GM12878 (cell line): Measurements from ENCODE around the gene ENDOD1. TPM values are rescaled to one million over a fixed set of nuclear protein-coding genes. Genes with fewer than 3 reads are reported as not detected.

Experiments
- ATAC-seq: fragments of 200-7000 bp; cut with Tn5 transposase; 3 replicates; pipeline ENCODE4 v1.9.1; 2020; ENCODE audit warnings: mild to moderate bottlenecking, moderate library complexity
- BruUV-seq: library from RNA; stranded (reverse); fragments of 400-500 nt; replicated peaks from 2 replicates; lab custom pipeline; 2021; lab: Mats Ljungman, UMichigan
- CTCF ChIA-PET: fragments of 300-600 bp; sonication (Branson Sonifier 250); formaldehyde crosslinking; extraction: SDS; loops from one replicate; lab custom pipeline; 2021; ENCODE audit warnings: inconsistent platforms; lab: Yijun Ruan, JAX
- POLR2A ChIA-PET: fragments of 350-600 bp; formaldehyde crosslinking; extraction: SDS; loops from one replicate; lab custom pipeline; 2021; ENCODE audit warnings: inconsistent platforms; lab: Charles Lee
- RAD21 ChIA-PET: fragments of 300-600 bp; sonication (Branson Sonifier 250); formaldehyde crosslinking; loops from one replicate; lab custom pipeline; 2023; ENCODE audit warnings: antibody characterized with exemption; ENCODE audit not compliant: unreplicated experiment; lab: Charles Lee
- SMC1A ChIA-PET: fragments of 300-600 bp; sonication (Branson Sonifier 250); formaldehyde crosslinking; loops from one replicate; lab custom pipeline; 2023; ENCODE audit not compliant: unreplicated experiment, uncharacterized antibody; lab: Charles Lee
- DNase-seq: peaks from one replicate; pipeline ENCODE4 v3.0.0-alpha.2; 2011; ENCODE audit warnings: low read depth, low spot score
- FAIRE-seq: peaks from 3 replicates; lab custom pipeline; 2011; peaks lifted over from hg19 to GRCh38; lab: Jason Lieb, UNC
- H2AFZ ChIP-seq: 2 replicates; pipeline ENCODE4 v1.6.0; 2011; ENCODE audit warnings: low read depth, low read length, control low read depth; ENCODE audit not compliant: control insufficient read depth
- H3K27ac ChIP-seq: 2 replicates; pipeline ENCODE4 v1.5.1; 2011; ENCODE audit warnings: control low read depth; ENCODE audit not compliant: control insufficient read depth, insufficient read depth
- H3K27me3 ChIP-seq, 2 experiments: replicated peaks in 1 of 2; 2 replicates each; pipeline versions ENCODE4 v1.6.0 to v1.6.1; 2011; ENCODE audit warnings: low read length in 1 of 2; ENCODE audit not compliant: control insufficient read depth in 2 of 2, insufficient read depth in 2 of 2
- H3K36me3 ChIP-seq, 2 experiments: 2 replicates each; pipeline ENCODE4 v1.5.1; 2011; ENCODE audit warnings: low read length in 1 of 2; ENCODE audit not compliant: control insufficient read depth in 2 of 2, insufficient read depth in 2 of 2
- H3K4me1 ChIP-seq: 2 replicates; pipeline ENCODE4 v1.6.1; 2011; ENCODE audit warnings: mild to moderate bottlenecking, low read length, moderate library complexity, mixed read lengths; ENCODE audit not compliant: control insufficient read depth, insufficient read depth
- H3K4me2 ChIP-seq: 2 replicates; pipeline ENCODE4 v1.6.0; 2011; ENCODE audit warnings: control low read depth; ENCODE audit not compliant: control insufficient read depth, insufficient read depth
- H3K4me3 ChIP-seq: fragments of 200-600 bp; sonication (generic); 2 replicates; pipeline ENCODE4 v1.5.1; 2016
- H3K79me2 ChIP-seq: 2 replicates; pipeline ENCODE4 v1.6.0; 2011; ENCODE audit warnings: low read length; ENCODE audit not compliant: control insufficient read depth, insufficient read depth
- H3K9ac ChIP-seq: 2 replicates; pipeline ENCODE4 v1.8.0; 2011; ENCODE audit warnings: low read length, control low read depth, mixed read lengths; ENCODE audit not compliant: control insufficient read depth, insufficient read depth
- H3K9me3 ChIP-seq: replicated peaks from 3 replicates; pipeline ENCODE4 v1.5.1; 2011; ENCODE audit warnings: mild to moderate bottlenecking, low read length; ENCODE audit not compliant: control insufficient read depth, insufficient read depth
- H4K20me1 ChIP-seq: 2 replicates; pipeline ENCODE4 v1.6.0; 2011; ENCODE audit not compliant: control insufficient read depth, insufficient read depth
- BCL11A ChIP-seq: IDR thresholded peaks from 2 replicates; pipeline ENCODE4 v1.6.1; 2011; ENCODE audit warnings: low read depth, low read length
- E4F1 ChIP-seq: fragments of 450-650 bp; IDR thresholded peaks from 2 replicates; pipeline ENCODE4 v1.6.1; 2018; ENCODE audit warnings: borderline replicate concordance, mild to moderate bottlenecking; ENCODE audit not compliant: partially characterized antibody
- EP300 ChIP-seq, 2 experiments: fragments of 150-350 bp in 1 of 2; IDR thresholded peaks; 2 replicates each; pipeline ENCODE4 v1.6.1; 2011 to 2012; ENCODE audit warnings: low read depth in 2 of 2, low read length in 2 of 2, borderline replicate concordance in 1 of 2, improper control_type of control experiment in 1 of 2, inconsistent platforms in 1 of 2; ENCODE audit not compliant: control insufficient read depth in 1 of 2
- MTA3 ChIP-seq: IDR thresholded peaks from 2 replicates; pipeline ENCODE4 v1.6.1; 2012; ENCODE audit warnings: low read length, inconsistent platforms, borderline replicate concordance
- MXI1 ChIP-seq: fragments of 150-350 bp; IDR thresholded peaks from 2 replicates; pipeline ENCODE4 v1.6.1; 2011; ENCODE audit warnings: low read depth, mild to moderate bottlenecking, inconsistent platforms, low read length, improper control_type of control experiment
- NFYA ChIP-seq: IDR thresholded peaks from 2 replicates; pipeline ENCODE4 v1.6.1; 2011; ENCODE audit warnings: low read depth, mild to moderate bottlenecking, low read length, improper control_type of control experiment, borderline replicate concordance
- RAD51 ChIP-seq: fragments of 450-650 bp; IDR thresholded peaks from 2 replicates; pipeline ENCODE4 v1.6.1; 2016; ENCODE audit warnings: moderate library complexity, mild to moderate bottlenecking, inconsistent platforms
- RFX5 ChIP-seq: IDR thresholded peaks from 2 replicates; pipeline ENCODE4 v1.6.1; 2011; ENCODE audit warnings: low read depth, low read length, improper control_type of control experiment
- TCF7 ChIP-seq: IDR thresholded peaks from 2 replicates; pipeline ENCODE4 v1.6.1; 2014; ENCODE audit warnings: antibody characterized with exemption, borderline replicate concordance
- YY1 ChIP-seq: IDR thresholded peaks from 2 replicates; pipeline ENCODE4 v1.6.1; 2011; ENCODE audit warnings: low read depth, mild to moderate bottlenecking, low read length
- ZNF274 ChIP-seq: IDR thresholded peaks from one replicate; pipeline ENCODE4 v1.8.0; 2011; ENCODE audit not compliant: insufficient read length, insufficient read depth
- ZNF384 ChIP-seq: IDR thresholded peaks from 2 replicates; pipeline ENCODE4 v1.6.1; 2012; ENCODE audit warnings: low read depth, mild to moderate bottlenecking, low read length, improper control_type of control experiment, borderline replicate concordance
- whole genome bisulfite sequencing: methylation state at CpG from one replicate; pipeline ENCODE4 v1.1.6; 2016; ENCODE audit warnings: low lambda C conversion rate; ENCODE audit not compliant: insufficient replicate concordance, insufficient coverage; ENCODE audit errors: missing lambda C conversion rate; 5-methylcytosine and 5-hydroxymethylcytosine counted together
- in situ Hi-C: fragments of 300-500 bp; cut with MboI; formaldehyde crosslinking; loops from 9 replicates; pipeline ENCODE4 v1.14.3; 2018; ENCODE audit warnings: mixed read lengths
- intact Hi-C: fragments of 100-400 bp; cut with micrococcal nuclease; formaldehyde crosslinking; loops from one replicate; pipeline ENCODE4 v1.14.2; 2022; ENCODE audit not compliant: unreplicated experiment
- polyA plus RNA-seq, 11 experiments: library from polyadenylated mRNA; depleted of rRNA in 4 of 11; unstranded in 6 of 11; stranded (reverse) in 5 of 11; fragments of >200 nt; fragmentation: Nextera tagmentation in 4 of 11; fragmentation: Illumina TruSeq in 1 of 11; extraction: Ambion mirVana in 4 of 11; extraction: Trizol in 1 of 11; gene quantifications; 1 replicate in 1 of 11; 2 replicates in 10 of 11; pipeline versions ENCODE4 v1.2.1 to v1.2.3, GENCODE V29; 2011 to 2016; ENCODE audit warnings: inconsistent platforms in 2 of 11, missing spikeins in 2 of 11, low read depth in 1 of 11
- total RNA-seq, 4 experiments: library from RNA; depleted of rRNA in 3 of 4; stranded (reverse); fragments of >200 nt in 3 of 4; fragmentation: Illumina TruSeq in 1 of 4; extraction: Trizol in 1 of 4; gene quantifications; 2 replicates each; pipeline versions ENCODE4 v1.2.1 to v1.2.3, GENCODE V29; 2013 to 2021

Gene ENDOD1
- total and polyA plus RNA-seq, 10 of the 15 experiments (the other 5 are each of a cell fraction or from before 2014, with no cell fraction given): 6.0 to 30.0 (median 12.1) TPM

GRCh38 chr11:95100856-95101507, 11.3 kb downstream of the ENDOD1 start:
- Histone ChIP-seq H3K27me3 (no peaks in the 10 kb centered on the region), H3K9ac (no peak overlapping the region), H3K4me2 (no peak overlapping the region), H3K4me3 (no peak overlapping the region), H3K79me2 (peaks cover 2% of the 10 kb centered on the region), H3K4me1 (peaks cover 14% of the 10 kb centered on the region), H2AFZ (no peak overlapping the region), H3K36me3 (no peaks in the 10 kb centered on the region), H3K27ac (no peak overlapping the region), H4K20me1 (no peaks in the 10 kb centered on the region), H3K9me3 (no peaks in the 10 kb centered on the region)
- in situ Hi-C loops (no loop called here), intact Hi-C loops (no loop called here)
- WGBS: 93% methylated on average over 6 of the region's 6 CpGs
- TF ChIP-seq RFX5: no peak
- no peak for TF ChIP-seq RAD51
- no peak for TF ChIP-seq NFYA
- no peak for TF ChIP-seq MXI1
- no peak for DNase-seq
- SMC1A ChIA-PET: interaction anchor here (0.7 to 17.5 kb wide), 5 partner anchors 10 to 54 kb away, joined by 3 to 315 read pairs (median 4); partner anchors contain the start of gene SRSF8
- RAD21 ChIA-PET: interaction anchor here (1.5 to 2.0 kb wide), 2 partner anchors 16 to 32 kb away, joined by 5 read pairs; no protein-coding TSS in a partner anchor
- no peak for ATAC-seq
- FAIRE-seq: no peak
- CTCF ChIA-PET: interaction anchor here (0.9 to 13.7 kb wide), 4 partner anchors 9 to 604 kb away, joined by 3 to 296 read pairs (median 22); partner anchors contain the start of genes ENDOD1 and SRSF8
- no TSS peak for BruUV-seq
- POLR2A ChIA-PET: interaction anchor here (2.4 to 3.6 kb wide), 2 partner anchors 8 to 11 kb away, joined by 14 to 19 read pairs; partner anchors contain the start of gene ENDOD1

DNA sequence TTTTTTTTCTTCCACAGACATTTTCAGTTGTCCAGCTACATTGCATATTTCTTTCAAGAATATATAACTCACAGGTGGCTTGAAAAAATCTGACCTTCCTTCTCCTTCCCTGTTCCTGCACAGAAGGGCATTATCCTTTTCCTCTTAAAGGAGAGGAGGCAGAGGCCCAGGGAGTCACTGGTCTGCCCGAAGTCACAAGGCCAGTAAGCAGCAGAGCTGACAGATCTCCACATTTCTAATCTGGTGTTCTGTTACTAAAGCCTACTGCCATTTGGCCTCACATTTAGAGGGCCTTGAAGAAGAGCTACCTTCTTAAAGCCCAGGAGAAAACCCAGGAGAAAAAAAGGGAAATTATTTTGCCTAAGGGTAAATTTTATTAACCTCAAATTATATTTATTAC, 12.3 kb downstream of the ENDOD1 start:
- no TSS peak for BruUV-seq
- in situ Hi-C loops: no loop called here
- POLR2A ChIA-PET: interaction anchor here (0.7 to 2.4 kb wide), 4 partner anchors 9 to 46 kb away, joined by 4 to 14 read pairs (median 5); partner anchors contain the start of gene SRSF8
- FAIRE-seq (no peak), DNase-seq (no peak), ATAC-seq (no peak)
- SMC1A ChIA-PET: interaction anchor here (0.7 to 17.5 kb wide), 8 partner anchors 9 to 53 kb away, joined by 3 to 315 read pairs (median 6); partner anchors contain the start of genes ENDOD1 and SRSF8
- Histone ChIP-seq H3K4me2 (no peak overlapping the region), H4K20me1 (no peaks in the 10 kb centered on the region), H3K4me3 (no peak overlapping the region), H3K79me2 (no peaks in the 10 kb centered on the region; the same call in 1 of the 2 replicates), H3K9me3 (no peaks in the 10 kb centered on the region), H3K4me1 (peaks cover 8% of the 10 kb centered on the region), H2AFZ (no peak overlapping the region), H3K27me3 (no peaks in the 10 kb centered on the region), H3K9ac (no peak overlapping the region), H3K36me3 (no peaks in the 10 kb centered on the region), H3K27ac (no peak overlapping the region)
- RAD21 ChIA-PET: interaction anchor here (1.3 to 2.5 kb wide), 5 partner anchors 9 to 49 kb away, joined by 3 to 13 read pairs (median 5); partner anchors contain the start of gene ENDOD1
- CTCF ChIA-PET: interaction anchor here (0.9 to 4.0 kb wide), 5 partner anchors 10 to 603 kb away, joined by 3 to 37 read pairs (median 3); partner anchors contain the start of gene ENDOD1
- intact Hi-C loops: no loop called here
- WGBS: 100% methylated on average over 1 of the region's 1 CpG
- TF ChIP-seq ZNF384: no peak
- no peak for TF ChIP-seq BCL11A
- no peak for TF ChIP-seq TCF7
- no peak for TF ChIP-seq YY1
- no peak for TF ChIP-seq MTA3
- no peak for TF ChIP-seq EP300 (IDR thresholded peaks at IDR 0.05; ENCODE audit: borderline replicate concordance in 1 of 2, control insufficient read depth in 1 of 2, low read depth in 2 of 2, low read length in 2 of 2)
- no peak for TF ChIP-seq E4F1
- no peak for TF ChIP-seq ZNF274
